ENCODE measurements around the gene AOAH.

The AOAH gene

GRCh38 chr7:36683111-36683510 is 41.2 kb downstream of the AOAH start:
- TF ChIP-seq TEAD4 (IDR thresholded peaks at IDR 0.05) (no peak), RAD21 (IDR thresholded peaks at IDR 0.05; ENCODE audit: low read depth) (no peak), TCF12 (IDR thresholded peaks at IDR 0.05; ENCODE audit: low read depth) (no peak), YY1 (IDR thresholded peaks at IDR 0.05; ENCODE audit: low read depth) (no peak), MAX (IDR thresholded peaks at IDR 0.05) (no peak), CEBPB (IDR thresholded peaks at IDR 0.05) (no peak), CREB1 (IDR thresholded peaks at IDR 0.05; ENCODE audit: low read depth) (no peak), ZBTB7A (IDR thresholded peaks at IDR 0.05; ENCODE audit: low read depth) (no peak), TAF1 (IDR thresholded peaks at IDR 0.05; ENCODE audit: low read depth) (no peak), EGR1 (IDR thresholded peaks at IDR 0.05) (no peak), REST (IDR thresholded peaks at IDR 0.05; ENCODE audit: low read depth) (no peak), USF1 (IDR thresholded peaks at IDR 0.05) (no peak), EP300 (IDR thresholded peaks at IDR 0.05; ENCODE audit: borderline replicate concordance) (no peak), FOXM1 (IDR thresholded peaks at IDR 0.05; ENCODE audit: borderline replicate concordance, low read depth) (no peak), NFIC (IDR thresholded peaks at IDR 0.05) (no peak)

- TF ChIP-seq MAX (IDR thresholded peaks at IDR 0.05) = no peak
- TF ChIP-seq CEBPB (IDR thresholded peaks at IDR 0.05) = no peak
- TF ChIP-seq TAF1 (IDR thresholded peaks at IDR 0.05; ENCODE audit: low read depth) = no peak
- no peak for TF ChIP-seq EP300 (IDR thresholded peaks at IDR 0.05; ENCODE audit: borderline replicate concordance)
- TF ChIP-seq CREB1 (IDR thresholded peaks at IDR 0.05; ENCODE audit: low read depth) = no peak
- TF ChIP-seq NFIC (IDR thresholded peaks at IDR 0.05) = no peak
- TF ChIP-seq RAD21 (IDR thresholded peaks at IDR 0.05; ENCODE audit: low read depth) = no peak
- TF ChIP-seq FOXM1 (IDR thresholded peaks at IDR 0.05; ENCODE audit: borderline replicate concordance, low read depth) = no peak
- no peak for TF ChIP-seq REST (IDR thresholded peaks at IDR 0.05; ENCODE audit: low read depth)
- no peak for TF ChIP-seq TEAD4 (IDR thresholded peaks at IDR 0.05)
- no peak for TF ChIP-seq TCF12 (IDR thresholded peaks at IDR 0.05; ENCODE audit: low read depth)
- TF ChIP-seq USF1 (IDR thresholded peaks at IDR 0.05) = no peak
Observed at GRCh38 chr7:36682102-36682501, 42.2 kb downstream of the AOAH start.

- no peak for TF ChIP-seq NFIC (IDR thresholded peaks at IDR 0.05)
- no peak for TF ChIP-seq FOXM1 (IDR thresholded peaks at IDR 0.05; ENCODE audit: borderline replicate concordance, low read depth)
- TF ChIP-seq USF1 (IDR thresholded peaks at IDR 0.05) = no peak
- no peak for TF ChIP-seq EGR1 (IDR thresholded peaks at IDR 0.05)
- no peak for TF ChIP-seq REST (IDR thresholded peaks at IDR 0.05; ENCODE audit: low read depth)
- TF ChIP-seq RAD21 (IDR thresholded peaks at IDR 0.05; ENCODE audit: low read depth) = no peak
- no peak for TF ChIP-seq TCF12 (IDR thresholded peaks at IDR 0.05; ENCODE audit: low read depth)
- no peak for TF ChIP-seq CREB1 (IDR thresholded peaks at IDR 0.05; ENCODE audit: low read depth)
- no peak for TF ChIP-seq TEAD4 (IDR thresholded peaks at IDR 0.05)
- no peak for TF ChIP-seq CEBPB (IDR thresholded peaks at IDR 0.05)
- TF ChIP-seq TAF1 (IDR thresholded peaks at IDR 0.05; ENCODE audit: low read depth) = no peak
- TF ChIP-seq ZBTB7A (IDR thresholded peaks at IDR 0.05; ENCODE audit: low read depth) = no peak
Observed at GRCh38 chr7:36677769-36678437, 46.4 kb downstream of the AOAH start.

- TF ChIP-seq MAX (IDR thresholded peaks at IDR 0.05) = no peak
- no peak for TF ChIP-seq EGR1 (IDR thresholded peaks at IDR 0.05)
- TF ChIP-seq FOXM1 (IDR thresholded peaks at IDR 0.05; ENCODE audit: borderline replicate concordance, low read depth) = no peak
- no peak for TF ChIP-seq CREB1 (IDR thresholded peaks at IDR 0.05; ENCODE audit: low read depth)
- TF ChIP-seq TEAD4 (IDR thresholded peaks at IDR 0.05) = no peak
- TF ChIP-seq RAD21 (IDR thresholded peaks at IDR 0.05; ENCODE audit: low read depth) = no peak
- TF ChIP-seq REST (IDR thresholded peaks at IDR 0.05; ENCODE audit: low read depth) = no peak
- TF ChIP-seq YY1 (IDR thresholded peaks at IDR 0.05; ENCODE audit: low read depth) = no peak
- no peak for TF ChIP-seq TAF1 (IDR thresholded peaks at IDR 0.05; ENCODE audit: low read depth)
- no peak for TF ChIP-seq USF1 (IDR thresholded peaks at IDR 0.05)
- no peak for TF ChIP-seq TCF12 (IDR thresholded peaks at IDR 0.05; ENCODE audit: low read depth)
- TF ChIP-seq NFIC (IDR thresholded peaks at IDR 0.05) = no peak
- TF ChIP-seq CEBPB (IDR thresholded peaks at IDR 0.05) = no peak
Observed at GRCh38 chr7:36673703-36674102, 50.6 kb downstream of the AOAH start.

Data from Ishikawa (cell line).